Esophagus squamous epithelium (tissue), 4 donors: ENCODE data around the gene ATOSA.

Experiments used
- CTCF ChIP-seq, 6 experiments: fragments of 450-650 bp in 4 of 6; fragments of 200-600 bp in 2 of 6; sonication (generic) in 2 of 6; IDR thresholded peaks; one replicate each; pipeline ENCODE4 v1.5.1; 2016 to 2019; ENCODE audit warnings: antibody characterized with exemption in 6 of 6, mild to moderate bottlenecking in 4 of 6, moderate library complexity in 4 of 6
- POLR2A ChIP-seq, 4 donors: fragments of 450-650 bp; IDR thresholded peaks; one replicate each; pipeline ENCODE4 v1.6.1; 2017; ENCODE audit warnings: antibody characterized with exemption in 4 of 4, mild to moderate bottlenecking in 4 of 4, moderate library complexity in 3 of 4

DNA sequence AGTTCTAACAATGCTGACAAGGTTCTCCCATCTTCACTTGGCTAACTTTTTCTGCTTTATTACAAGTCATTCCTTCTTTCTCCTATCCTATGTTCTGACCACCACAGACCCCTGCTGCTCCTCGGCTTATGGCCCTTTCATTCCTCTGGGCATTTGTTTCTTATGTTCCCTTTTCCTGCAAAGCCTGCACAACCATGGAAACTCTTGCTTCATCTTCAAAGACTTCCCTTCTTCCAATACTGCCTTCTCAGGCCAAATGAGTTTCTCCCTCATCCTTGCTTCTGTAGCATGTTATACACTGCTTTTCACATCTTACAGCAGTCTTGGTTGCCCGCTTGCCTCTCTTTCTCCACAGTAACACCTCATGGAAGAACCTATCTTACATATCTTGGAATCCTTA, 17.9 kb upstream of the ATOSA start:
- TF ChIP-seq CTCF (IDR thresholded peaks at IDR 0.05) (no peak), POLR2A (IDR thresholded peaks at IDR 0.05) (no peak)
